Dermis blood vessel endothelial cell (primary cell): ENCODE data around the gene SLC12A4. TPM values are rescaled to one million over a fixed set of nuclear protein-coding genes. Genes with fewer than 3 reads are reported as not detected.
"Not testable (repeated sequence)": the region's sequence is repeated elsewhere in the genome, so short reads cannot be mapped to it uniquely, and the experiment has no call there.

ENCODE experiments used
- DNase-seq: peaks from one replicate; pipeline ENCODE4 v3.0.0; 2010
- total RNA-seq: library from RNA; depleted of rRNA; stranded (reverse); fragments of >200 nt; gene quantifications from 2 replicates; pipeline ENCODE4 v1.2.3, GENCODE V29; 2014

SLC12A4 gene
- total RNA-seq, 1 donor from 2014 or later = 68.9 TPM

DNA sequence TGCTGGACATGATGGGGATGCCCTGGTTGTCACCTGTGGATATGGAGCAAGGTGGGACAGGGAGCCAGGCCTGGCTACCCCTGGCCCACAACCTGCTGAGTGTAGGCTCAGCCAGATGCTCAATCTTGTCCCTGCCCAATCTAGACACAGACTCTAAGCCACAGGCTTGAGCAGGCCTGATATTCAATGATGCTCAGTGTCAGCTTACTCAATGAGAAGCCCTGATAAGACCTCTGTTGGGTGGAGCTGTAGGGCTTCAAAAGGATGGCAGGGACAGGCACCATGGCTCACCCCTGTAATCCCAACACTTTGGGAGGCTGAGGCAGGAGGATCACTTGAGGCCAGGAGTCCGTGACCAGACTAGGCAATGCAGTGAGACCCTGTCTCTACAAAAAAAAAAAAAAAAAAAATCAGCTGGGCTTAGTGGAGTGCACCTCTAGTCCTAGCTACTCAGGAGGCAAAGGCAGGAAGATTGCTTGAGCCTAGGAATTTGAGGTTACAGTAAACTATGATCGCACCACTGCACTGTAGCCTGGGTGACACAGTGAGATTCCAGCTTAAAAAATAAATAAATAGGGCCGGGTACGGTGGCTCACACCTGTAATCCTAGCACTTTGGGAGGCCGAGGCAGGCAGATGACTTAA lies 27.9 kb downstream of the SLC12A4 start:
- no peak for DNase-seq

DNA sequence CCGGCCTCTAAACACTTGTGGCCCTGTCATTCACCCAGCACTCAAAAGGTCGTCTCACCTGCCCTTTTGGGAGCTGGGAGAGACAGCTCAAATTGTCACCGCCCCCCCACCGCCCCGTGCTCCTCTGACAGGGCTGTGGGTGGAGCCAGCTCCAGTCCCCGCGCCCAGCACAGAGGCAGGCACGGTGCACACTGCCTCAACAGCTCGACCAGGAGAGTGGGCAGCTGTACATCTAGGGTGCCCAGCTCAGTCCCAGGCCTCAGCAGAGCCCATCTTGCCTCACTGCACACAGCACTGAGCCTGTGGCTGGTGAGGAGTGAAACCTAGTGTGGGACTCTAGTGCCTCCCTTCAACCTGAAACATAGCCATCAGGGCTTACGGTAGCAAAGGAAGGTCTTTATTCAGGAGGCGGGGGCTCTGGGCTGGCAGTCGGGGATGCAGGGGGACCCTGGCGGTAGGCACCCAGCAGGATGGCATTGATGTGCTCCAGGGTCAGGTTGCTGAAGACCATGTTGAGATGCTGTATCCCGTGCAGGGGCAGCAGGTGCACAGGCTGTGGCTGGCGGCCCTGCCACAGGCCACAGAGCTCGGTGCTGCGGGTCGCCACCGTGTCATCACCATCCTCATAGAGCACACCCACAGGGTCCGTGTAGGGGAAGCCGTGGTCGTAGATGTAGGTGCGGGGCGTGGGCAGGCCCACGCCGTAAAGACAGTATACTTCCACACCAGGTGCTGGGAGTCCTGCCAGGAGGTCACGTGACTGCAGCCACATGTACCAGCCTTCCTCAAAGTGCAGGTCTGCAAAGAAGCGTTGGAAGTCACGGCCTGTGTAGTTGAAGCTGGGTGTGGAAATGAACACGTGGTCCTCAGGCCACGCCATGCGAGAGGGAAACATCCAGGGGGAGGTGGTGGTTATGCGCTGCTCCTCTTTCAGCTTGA lies 28.7 kb downstream of the SLC12A4 start:
- DNase-seq = no peak

DNA sequence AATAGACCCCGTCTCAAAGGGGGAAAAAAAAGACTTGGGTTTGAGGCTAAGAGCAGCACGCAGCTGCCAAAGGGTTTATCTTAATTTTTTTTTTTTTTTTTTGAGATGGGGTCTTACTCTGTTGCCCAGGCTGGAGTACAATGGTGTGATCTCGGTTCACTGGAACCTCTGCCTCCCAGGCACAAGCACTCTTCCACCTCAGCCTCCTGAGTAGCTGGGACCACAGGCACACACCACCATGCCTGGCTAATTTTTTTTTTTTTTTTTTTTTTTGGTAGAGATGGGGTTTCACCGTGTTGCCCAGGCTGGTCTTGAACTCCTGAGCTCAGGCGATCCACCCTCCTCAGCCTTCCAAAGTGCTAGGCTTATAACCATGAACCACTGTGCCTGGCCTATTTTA lies 30.7 kb downstream of the SLC12A4 start:
- not testable (repeated sequence) for DNase-seq

DNA sequence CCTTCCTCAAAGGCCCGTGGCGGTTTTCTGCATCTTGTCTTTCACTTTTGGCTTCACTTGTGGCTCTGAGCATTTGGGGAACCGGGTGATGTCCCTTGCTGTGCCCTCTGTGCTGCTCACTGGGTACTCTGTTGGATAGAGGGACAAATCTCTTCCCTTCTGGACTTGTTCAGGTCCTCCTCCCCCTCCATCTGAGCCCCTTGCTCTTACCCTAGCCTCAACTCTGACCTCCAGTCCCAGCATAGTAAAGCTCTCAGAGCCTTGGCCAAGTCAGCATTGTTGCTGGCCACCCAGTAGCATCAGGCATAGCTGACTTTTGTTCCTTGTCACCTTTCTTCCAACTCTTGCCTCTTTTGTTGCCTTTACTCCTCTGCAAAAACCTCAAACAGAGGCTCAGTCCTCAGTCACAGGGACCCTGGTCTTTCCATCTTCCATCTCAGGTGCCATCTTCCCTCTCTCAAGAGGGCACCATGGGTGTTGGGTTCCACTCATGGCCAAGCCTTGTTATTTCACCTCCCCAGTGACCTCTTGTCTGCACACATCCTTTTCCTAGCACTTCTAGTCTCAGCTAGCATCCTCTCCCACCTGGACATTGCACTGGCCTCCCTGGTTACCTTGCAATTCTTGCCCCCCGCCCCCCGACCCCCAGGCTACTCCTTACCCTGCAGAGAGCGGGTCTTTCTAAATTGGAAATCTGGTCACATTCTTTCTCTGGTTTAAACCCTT lies 31.4 kb downstream of the SLC12A4 start:
- DNase-seq = no peak

DNA sequence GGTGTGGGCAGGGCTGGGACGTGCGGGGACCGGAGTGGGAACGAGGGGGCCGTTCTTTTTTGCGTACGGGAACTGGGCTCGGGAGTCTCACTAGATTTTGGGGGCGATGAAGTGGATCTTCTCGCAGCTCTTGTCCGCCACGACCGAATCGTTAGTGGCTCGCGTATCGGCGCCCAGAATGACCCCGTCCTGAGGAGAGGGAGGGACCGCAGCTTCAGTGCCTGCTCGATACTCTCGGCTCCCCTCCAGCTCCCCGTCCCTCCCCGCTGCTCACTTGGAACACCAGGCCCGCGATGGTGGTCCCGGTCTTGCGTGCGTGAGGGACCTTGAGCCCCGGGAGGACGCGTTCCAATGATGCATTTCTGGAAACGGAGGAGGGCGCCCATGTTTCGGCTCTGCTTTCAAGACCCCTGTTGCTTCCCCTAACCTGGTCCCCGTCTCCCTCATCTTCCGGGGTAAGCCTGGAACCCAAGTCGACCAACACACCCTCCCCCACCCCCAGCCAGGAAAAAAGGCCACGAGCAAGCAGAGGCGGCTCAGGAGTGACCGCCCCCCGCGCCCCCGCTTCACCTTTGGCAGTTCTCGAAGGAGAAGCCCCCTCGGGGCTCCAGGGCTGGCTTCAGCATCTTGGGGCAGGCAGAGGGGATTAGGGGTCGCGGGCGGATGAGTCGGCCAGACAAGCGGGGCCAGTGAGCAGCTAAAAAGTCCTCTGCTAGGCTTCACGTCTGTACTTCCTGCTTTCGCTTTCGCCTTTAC lies 32.1 kb downstream of the SLC12A4 start, which contains the start of gene PSMB10:
Gene PSMB10, minus strand, starts transcription at position 727 of the 756 bp plus-strand sequence. Its CDS starts 101 bp downstream, at position 626.
- DNase-seq = peak; percentile 68

DNA sequence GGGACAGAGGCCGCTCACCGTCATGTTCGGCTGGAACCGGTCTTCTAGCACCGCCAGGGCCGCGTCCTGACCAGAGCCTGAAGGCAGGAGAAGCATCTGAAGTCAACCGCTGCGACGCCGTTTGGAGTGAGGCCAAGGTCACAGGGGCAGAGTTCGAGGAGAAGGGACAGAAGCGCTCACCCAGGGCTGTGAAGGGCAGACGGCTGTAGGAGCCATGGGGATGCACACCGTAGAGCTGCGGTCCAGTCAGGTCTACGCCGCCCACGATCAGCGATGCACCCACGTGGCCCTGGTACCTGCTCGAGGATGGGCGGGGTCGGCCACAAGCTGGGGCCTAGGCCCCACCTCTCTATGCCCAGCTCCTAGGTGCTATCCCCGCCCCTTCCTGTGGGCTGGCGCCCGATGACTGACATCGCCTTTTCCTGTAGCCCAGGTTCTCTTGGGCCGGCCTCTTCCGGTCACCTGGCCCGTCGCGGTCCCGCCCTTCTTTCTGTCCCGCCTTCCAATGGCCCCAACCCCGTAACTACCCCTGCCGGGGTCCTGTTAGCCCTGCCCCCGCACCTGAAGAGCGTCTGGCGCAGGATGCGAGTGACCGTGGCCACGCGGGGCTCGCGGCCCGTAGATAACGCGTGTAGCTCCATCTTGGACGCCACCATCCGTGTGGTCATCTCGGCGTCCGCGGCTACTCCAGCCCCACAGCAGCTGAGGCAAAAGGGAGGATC lies 32.9 kb downstream of the SLC12A4 start:
- DNase-seq = peak; percentile 93

DNA sequence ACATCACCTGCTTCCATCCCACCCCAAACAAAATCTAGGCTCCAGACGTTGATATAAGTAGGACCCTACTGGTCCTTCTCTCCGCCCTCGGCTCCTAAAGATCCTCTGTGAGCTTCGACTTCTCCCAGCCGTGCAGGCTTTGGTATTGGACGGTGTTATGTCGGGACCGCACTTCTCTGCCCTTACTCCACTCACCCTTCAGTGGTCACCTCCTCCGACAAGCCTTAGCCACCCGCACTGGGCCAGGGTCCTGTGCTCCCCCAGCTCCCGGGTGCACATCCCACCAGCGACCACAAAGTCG lies 33.4 kb downstream of the SLC12A4 start:
- DNase-seq = no peak

DNA sequence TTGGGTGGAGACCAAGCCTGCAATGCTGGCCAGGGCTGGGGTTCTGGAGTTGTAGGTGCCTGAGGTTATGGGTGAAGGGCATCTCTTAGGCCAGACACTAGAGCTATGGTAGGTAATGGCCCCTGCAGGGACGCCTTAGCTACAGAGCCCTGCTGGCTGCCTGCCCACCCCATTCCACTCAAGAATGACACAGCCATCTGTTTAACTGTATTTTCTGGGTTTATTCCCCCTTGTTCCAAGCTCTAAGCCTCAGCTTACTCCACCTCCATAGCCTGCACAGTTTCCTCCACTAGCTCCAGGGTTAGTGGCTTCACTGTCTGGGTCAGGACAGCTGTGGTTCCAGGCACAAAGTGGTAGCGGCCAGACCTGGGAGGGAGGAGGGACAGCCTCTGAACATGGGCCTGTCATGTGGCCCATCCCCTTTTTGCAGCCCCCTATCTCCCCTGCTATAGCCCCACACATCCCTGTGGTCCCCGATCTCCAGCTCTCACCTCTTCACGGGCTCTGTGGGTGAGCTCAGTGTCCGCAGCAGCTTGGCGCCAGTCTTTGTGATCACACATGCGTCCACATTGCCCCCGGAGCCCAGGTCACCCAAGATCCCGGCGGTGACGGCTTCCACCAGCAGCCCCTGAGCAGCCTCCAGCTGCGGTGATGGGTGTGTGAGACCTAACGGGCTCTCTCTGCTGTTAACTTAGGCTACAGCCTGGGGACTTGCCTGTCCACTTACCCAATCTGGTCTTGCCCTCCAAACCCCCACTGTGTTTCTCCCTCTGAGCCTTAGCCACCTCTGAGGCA lies 33.9 kb downstream of the SLC12A4 start:
- no peak for DNase-seq

DNA sequence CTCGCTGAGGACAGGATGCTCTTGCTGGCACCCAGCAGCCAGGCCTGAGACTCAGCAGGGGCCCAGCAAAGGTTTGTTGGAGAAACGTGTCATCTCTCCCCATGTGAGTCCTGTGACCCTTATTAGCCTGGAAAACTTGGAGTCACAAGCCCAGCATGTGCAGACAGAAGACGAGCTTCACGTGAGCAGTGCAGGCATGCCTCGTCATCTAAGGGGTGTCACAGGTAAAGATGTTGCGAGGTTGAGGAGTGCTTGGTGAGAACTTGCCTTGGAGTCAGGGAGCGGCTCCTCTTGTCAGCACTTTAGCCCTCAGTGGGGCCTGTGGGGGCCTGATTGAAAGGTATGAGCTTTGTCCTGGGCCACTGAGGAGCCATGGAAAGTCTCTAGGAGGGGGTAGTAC lies 34.6 kb downstream of the SLC12A4 start:
- no peak for DNase-seq

DNA sequence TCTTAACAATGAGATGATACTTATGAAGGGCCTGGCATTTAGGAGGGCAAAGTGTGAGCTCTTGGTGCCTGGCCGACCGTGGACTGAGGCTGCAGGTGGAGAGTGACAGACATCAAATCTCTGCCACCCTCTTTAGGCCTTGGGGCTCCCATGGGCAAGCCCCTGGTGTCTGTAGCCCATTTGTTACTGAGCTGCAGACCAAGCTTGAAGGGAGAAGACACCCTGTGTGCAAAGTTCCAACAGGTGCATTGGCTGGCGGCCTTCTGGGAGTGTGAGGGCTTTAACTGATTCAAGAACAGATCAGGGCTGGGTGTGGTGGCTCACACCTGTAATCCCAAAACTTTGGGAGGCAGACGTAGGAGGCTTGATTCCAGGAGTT lies 36.0 kb downstream of the SLC12A4 start:
- DNase-seq = no peak

DNA sequence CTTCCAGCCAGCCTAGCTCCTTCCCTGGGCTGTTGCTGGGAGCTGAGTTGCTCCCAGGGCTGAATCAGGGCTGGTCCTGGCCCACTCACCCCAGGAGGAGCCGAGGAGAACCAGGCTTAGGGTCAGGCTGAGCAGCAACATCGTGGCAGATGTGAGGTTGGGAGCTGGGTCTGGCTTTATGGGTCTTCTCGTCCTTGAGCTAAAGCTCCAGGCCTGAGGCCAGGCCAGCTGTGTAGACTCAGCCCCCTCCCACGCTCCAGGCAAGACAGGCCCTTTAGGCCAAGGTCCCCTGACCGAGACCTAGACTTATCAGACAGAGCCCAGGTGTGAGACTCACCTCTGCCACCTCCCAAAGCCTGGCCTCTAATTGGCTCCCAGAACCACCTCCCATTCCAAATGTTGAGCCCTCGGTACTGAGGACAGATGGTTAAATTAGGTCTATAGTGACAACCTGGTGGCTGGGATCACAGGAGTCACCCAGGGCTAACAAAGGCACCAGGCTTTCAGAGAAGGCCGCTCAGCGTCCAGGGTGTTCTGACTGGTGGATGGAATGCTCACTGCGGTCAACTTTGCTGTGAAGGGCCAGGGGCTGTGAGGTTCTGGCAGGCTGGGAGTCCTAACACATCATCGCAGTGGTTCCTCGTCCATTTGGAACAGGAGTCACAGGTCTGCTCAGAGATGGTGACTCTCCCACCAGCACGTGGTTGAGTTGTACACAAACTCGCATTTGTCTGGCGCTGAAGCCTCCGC lies 36.5 kb downstream of the SLC12A4 start, which contains the start of gene CTRL:
Gene CTRL, minus strand, starts transcription at position 151 of the 750 bp plus-strand sequence. Its CDS starts 10 bp downstream, at position 141.
- no peak for DNase-seq

DNA sequence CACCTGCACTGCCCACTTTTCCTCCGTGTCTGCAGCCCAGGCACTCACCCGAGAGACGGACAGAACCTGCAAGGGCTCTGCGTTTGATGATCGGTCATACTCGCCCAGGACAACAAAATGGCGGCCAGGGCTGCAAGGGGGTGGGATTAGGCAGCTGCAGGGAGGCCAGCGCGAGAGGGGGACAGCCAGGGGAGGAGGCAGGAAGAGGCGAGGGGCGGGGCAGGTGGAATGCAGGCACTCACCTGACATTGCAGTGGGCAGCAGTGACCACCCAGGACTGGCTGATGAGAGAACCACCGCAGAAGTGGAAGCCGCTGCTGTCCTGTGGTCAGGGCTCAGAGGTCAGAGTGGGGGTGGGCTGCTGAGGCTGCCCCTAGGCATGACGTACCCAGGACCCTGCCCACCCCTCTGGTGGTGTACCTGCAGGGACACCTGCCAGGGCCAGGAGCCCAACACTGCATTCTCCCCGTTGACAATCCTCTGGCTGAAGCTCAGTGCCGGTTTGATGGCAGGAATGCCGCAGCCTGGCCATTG lies 37.7 kb downstream of the SLC12A4 start:
- no peak for DNase-seq

DNA sequence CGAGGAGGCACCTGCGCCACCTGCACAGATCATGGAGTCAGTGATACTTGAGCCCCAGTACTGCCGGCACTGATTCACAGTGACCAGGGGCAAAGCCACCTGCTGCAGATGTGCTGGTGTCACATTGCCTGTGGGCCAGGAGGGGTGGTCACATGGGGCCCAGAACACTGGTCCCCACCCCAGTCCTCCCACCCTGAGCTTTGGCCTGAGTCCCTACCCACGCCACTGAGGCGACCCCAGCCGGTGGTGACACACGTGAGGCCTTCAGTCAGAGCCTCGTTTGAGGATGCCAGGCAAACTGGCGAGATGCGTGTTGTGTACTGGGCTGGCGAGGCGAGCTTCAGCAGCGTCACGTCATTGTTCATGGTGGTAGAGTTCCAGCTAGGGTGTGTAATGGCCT lies 38.2 kb downstream of the SLC12A4 start:
- DNase-seq = no peak

DNA sequence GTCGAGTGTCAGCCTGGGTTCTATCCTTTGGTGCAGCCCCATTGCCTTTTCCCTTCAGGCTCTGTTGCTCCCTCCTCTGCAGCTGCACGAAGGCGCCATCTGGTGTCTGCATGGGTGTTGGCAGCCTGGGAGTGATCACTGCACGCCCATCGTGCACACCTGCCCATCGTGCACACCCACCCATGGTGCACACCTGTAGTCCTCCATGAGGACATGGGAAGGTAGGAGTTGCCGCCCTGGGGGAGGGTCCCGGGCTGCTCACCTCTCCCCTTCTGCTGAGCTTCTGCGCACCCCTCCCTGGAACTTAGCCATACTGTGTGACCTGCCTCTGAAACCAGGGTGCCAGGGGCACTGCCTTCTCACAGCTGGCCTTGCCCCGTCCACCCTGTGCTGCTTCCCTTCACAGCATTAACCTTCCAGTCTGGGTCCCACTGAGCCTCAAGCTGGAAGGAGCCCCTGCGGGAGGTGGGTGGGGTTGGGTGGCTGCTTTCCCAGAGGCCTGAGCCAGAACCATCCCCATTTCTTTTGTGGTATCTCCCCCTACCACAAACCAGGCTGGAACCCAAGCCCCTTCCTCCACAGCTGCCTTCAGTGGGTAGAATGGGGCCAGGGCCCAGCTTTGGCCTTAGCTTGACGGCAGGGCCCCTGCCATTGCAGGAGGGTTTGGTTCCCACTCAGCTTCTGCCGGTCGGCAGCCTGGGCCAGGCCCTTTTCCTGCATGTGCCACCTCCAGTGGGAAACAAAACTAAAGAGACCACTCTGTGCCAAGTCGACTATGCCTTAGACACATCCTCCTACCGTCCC lies 39.7 kb downstream of the SLC12A4 start:
- peak; percentile 81 for DNase-seq

DNA sequence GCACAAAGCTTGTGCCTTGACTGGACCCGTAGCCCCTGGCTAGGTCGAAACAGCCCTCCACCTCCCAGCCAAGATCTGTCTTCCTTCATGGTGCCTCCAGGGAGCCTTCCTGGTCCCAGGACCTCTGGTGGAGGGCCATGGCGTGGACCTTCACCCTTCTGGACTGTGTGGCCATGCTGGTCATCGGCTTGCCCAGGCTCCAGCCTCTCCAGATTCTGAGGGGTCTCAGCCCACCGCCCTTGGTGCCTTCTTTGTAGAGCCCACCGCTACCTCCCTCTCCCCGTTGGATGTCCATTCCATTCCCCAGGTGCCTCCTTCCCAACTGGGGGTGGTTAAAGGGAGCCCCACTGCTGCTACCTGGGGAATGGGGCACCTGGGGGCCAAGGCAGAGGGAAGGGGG lies 40.3 kb downstream of the SLC12A4 start:
- no peak for DNase-seq

DNA sequence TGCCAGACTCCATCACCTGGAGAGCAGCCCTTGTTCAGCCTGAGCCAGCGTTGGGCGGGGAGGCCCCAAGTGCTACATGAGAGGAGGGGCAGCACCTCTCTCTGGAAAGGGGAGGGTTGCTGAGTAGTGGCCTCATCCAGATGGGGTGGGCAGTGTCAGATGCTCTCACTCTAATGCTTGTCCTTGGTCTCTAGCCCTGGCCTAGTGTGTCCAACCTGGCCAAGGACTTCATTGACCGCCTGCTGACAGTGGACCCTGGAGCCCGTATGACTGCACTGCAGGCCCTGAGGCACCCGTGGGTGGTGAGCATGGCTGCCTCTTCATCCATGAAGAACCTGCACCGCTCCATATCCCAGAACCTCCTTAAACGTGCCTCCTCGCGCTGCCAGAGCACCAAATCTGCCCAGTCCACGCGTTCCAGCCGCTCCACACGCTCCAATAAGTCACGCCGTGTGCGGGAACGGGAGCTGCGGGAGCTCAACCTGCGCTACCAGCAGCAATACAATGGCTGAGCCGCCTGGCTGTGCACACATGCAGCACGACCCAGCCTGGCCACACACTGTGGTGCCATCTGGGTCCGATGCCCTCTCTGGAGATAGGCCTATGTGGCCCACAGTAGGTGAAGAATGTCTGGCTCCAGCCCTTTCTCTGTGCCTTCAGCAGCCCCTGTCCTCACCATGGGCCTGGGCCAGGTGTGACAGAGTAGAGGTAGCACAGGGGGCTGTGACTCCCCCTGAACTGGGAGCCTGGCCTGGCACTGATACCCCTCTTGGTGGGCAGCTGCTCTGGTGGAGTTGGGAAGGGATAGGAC lies 41.1 kb downstream of the SLC12A4 start:
- DNase-seq = no peak

DNA sequence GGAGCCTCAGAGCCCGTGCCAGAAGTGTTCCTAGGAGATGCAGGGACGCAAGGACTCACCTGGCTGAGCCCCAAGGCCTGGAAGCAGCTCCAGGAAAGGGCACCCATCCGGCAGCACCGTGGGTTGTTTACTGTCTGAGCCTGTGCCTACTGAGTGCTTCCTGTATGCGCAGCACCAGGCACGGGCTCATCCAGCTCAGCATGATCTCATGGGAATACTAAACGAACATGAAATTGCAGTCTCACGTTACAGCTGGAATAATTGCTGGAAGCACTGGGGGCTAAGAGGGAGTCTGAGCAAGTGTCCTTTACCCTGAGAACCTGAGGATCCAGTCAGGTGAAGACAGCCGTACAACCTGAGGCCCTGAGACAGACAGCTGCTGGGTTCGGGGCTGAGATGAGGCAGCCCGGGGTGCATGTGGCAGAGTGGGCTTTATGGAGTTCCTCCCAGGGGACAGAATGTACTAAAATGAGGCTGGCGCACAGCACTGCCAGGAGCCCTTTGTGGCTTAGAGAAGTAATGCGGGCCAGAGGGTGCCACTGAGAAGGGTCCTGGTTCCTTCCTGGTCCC lies 42.2 kb downstream of the SLC12A4 start:
- DNase-seq = peak; percentile 81
